Fibroblast of skin of left biceps (primary cell): ENCODE data around the gene CFAP299.

Experiments
- DNase-seq, 2 experiments: peaks; one replicate each; pipeline ENCODE4 v3.0.0-alpha.2; 2013; ENCODE audit warnings: low read depth in 2 of 2

The CFAP299 gene

GRCh38 chr4:80507507-80507906, 172.0 kb downstream of the CFAP299 start:
- no peak for DNase-seq

GRCh38 chr4:80515496-80515895, 180.0 kb downstream of the CFAP299 start:
- no peak for DNase-seq

GRCh38 chr4:80521438-80521837, 185.9 kb downstream of the CFAP299 start:
- no peak for DNase-seq

GRCh38 chr4:80526697-80527096, 191.2 kb downstream of the CFAP299 start:
- DNase-seq: no peak

- no peak for DNase-seq
Measured at GRCh38 chr4:80529026-80529425, 193.5 kb downstream of the CFAP299 start.

- no peak for DNase-seq
Measured at GRCh38 chr4:80532674-80533333, 197.3 kb downstream of the CFAP299 start.

GRCh38 chr4:80535551-80535950, 200.0 kb downstream of the CFAP299 start:
- DNase-seq: no peak

GRCh38 chr4:80538276-80538926, 202.9 kb downstream of the CFAP299 start:
- DNase-seq: no peak

GRCh38 chr4:80539190-80539589, 203.7 kb downstream of the CFAP299 start:
- DNase-seq: no peak

- no peak for DNase-seq
Measured at GRCh38 chr4:80540349-80540748, 204.8 kb downstream of the CFAP299 start.

GRCh38 chr4:80540785-80541469, 205.4 kb downstream of the CFAP299 start:
- DNase-seq: no peak

- DNase-seq: no peak
Measured at GRCh38 chr4:80542747-80543146, 207.2 kb downstream of the CFAP299 start.

GRCh38 chr4:80560337-80560736, 224.8 kb downstream of the CFAP299 start:
- no peak for DNase-seq

- DNase-seq: no peak
Measured at GRCh38 chr4:80566203-80566872, 230.8 kb downstream of the CFAP299 start.

- DNase-seq: no peak
Measured at GRCh38 chr4:80568891-80569290, 233.4 kb downstream of the CFAP299 start.

GRCh38 chr4:80576796-80577195, 241.3 kb downstream of the CFAP299 start:
- no peak for DNase-seq

GRCh38 chr4:80578001-80578400, 242.5 kb downstream of the CFAP299 start:
- no peak for DNase-seq

GRCh38 chr4:80585542-80585941, 250.0 kb downstream of the CFAP299 start:
- DNase-seq: no peak

- no peak for DNase-seq
Measured at GRCh38 chr4:80586716-80587115, 251.2 kb downstream of the CFAP299 start.

- DNase-seq: no peak
Measured at GRCh38 chr4:80587871-80588385, 252.4 kb downstream of the CFAP299 start.

GRCh38 chr4:80592950-80593349, 257.4 kb downstream of the CFAP299 start:
- DNase-seq: no peak

GRCh38 chr4:80594701-80595100, 259.2 kb downstream of the CFAP299 start:
- no peak for DNase-seq
